Smooth muscle cell (in vitro differentiated cells): ENCODE measurements around the gene CABP4. TPM values are rescaled to one million over a fixed set of nuclear protein-coding genes. Genes with fewer than 3 reads are reported as not detected.

ENCODE experiments used
- DNase-seq: peaks from one replicate; lab custom pipeline; 2025; ENCODE audit not compliant: unreplicated experiment; lab: John Stamatoyannopoulos, UW
- H2AFZ ChIP-seq: fragments of 200-600 bp; sonication (generic); 2 replicates; pipeline ENCODE4 v1.6.0; 2016; ENCODE audit warnings: antibody characterized with exemption, low read depth, mild to moderate bottlenecking
- H3F3A ChIP-seq: fragments of 200-600 bp; sonication (generic); 2 replicates; pipeline ENCODE4 v1.6.0; 2017; ENCODE audit warnings: antibody characterized with exemption, low read depth
- H3K27ac ChIP-seq: fragments of 200-600 bp; sonication (generic); 2 replicates; pipeline ENCODE4 v1.5.1; 2016; ENCODE audit warnings: low read depth, mild to moderate bottlenecking
- H3K27me3 ChIP-seq: fragments of 200-600 bp; sonication (generic); 2 replicates; pipeline ENCODE4 v1.6.1; 2016; ENCODE audit warnings: low read depth, mild to moderate bottlenecking
- H3K36me3 ChIP-seq: fragments of 200-600 bp; sonication (generic); 2 replicates; pipeline ENCODE4 v1.5.1; 2016; ENCODE audit warnings: low read depth
- H3K4me1 ChIP-seq: fragments of 200-600 bp; sonication (generic); 2 replicates; pipeline ENCODE4 v1.5.1; 2016; ENCODE audit warnings: low read depth
- H3K4me2 ChIP-seq: fragments of 200-600 bp; sonication (generic); 2 replicates; pipeline ENCODE4 v1.6.0; 2016; ENCODE audit warnings: mild to moderate bottlenecking
- H3K4me3 ChIP-seq: fragments of 200-600 bp; sonication (generic); 2 replicates; pipeline ENCODE4 v1.5.1; 2016; ENCODE audit warnings: mild to moderate bottlenecking
- H3K79me2 ChIP-seq: fragments of 200-600 bp; sonication (generic); 2 replicates; pipeline ENCODE4 v1.6.0; 2016; ENCODE audit warnings: low read depth, mild to moderate bottlenecking
- H3K9ac ChIP-seq: fragments of 200-600 bp; sonication (generic); 2 replicates; pipeline ENCODE4 v1.6.0; 2016; ENCODE audit warnings: low read depth
- H3K9me3 ChIP-seq: fragments of 200-600 bp; sonication (generic); replicated peaks from 2 replicates; pipeline ENCODE4 v1.5.1; 2016; ENCODE audit warnings: low read depth
- H4K20me1 ChIP-seq: fragments of 200-600 bp; sonication (generic); 2 replicates; pipeline ENCODE4 v1.6.0; 2016; ENCODE audit warnings: low read depth
- CTCF ChIP-seq: fragments of 200-600 bp; sonication (generic); IDR thresholded peaks from 2 replicates; pipeline ENCODE4 v1.5.1; 2017; ENCODE audit warnings: borderline replicate concordance, mild to moderate bottlenecking, antibody characterized with exemption; ENCODE audit not compliant: insufficient read depth, poor library complexity, severe bottlenecking
- WGBS: methylation state at CpG from one replicate; pipeline ENCODE4 v1.1.7; 2016; ENCODE audit warnings: low lambda C conversion rate; 5-methylcytosine and 5-hydroxymethylcytosine counted together
- polyA plus RNA-seq: library from polyadenylated mRNA; unstranded; fragments of >200 nt; fragmentation: Nextera tagmentation; extraction: Ambion mirVana; gene quantifications from 2 replicates; pipeline ENCODE4 v1.2.1, GENCODE V29; 2016
- total RNA-seq: library from RNA; depleted of rRNA; stranded (reverse); fragments of >200 nt; gene quantifications from 2 replicates; pipeline ENCODE4 v1.2.3, GENCODE V29; 2014

CABP4 gene
- total and polyA plus RNA-seq, 2 experiments from 2014 or later, result not detected

GRCh38 chr11:67496113-67496512, 41.0 kb downstream of the CABP4 start:
- H3K9ac ChIP-seq, result no peak overlapping the region
- no peak overlapping the region for H3K27ac ChIP-seq
- no peak overlapping the region for H3K4me3 ChIP-seq
- H4K20me1 ChIP-seq, result no peaks in the 10 kb centered on the region
- H3K4me2 ChIP-seq, result no peak overlapping the region
- H3K36me3 ChIP-seq, result no peaks in the 10 kb centered on the region
- no peak overlapping the region for H2AFZ ChIP-seq
- no peaks in the 10 kb centered on the region for H3K79me2 ChIP-seq
- no peak for TF ChIP-seq CTCF
- no peaks in the 10 kb centered on the region for H3K27me3 ChIP-seq
- H3F3A ChIP-seq, result no peaks in the 10 kb centered on the region
- 98% methylated on average over 12 of the region's 12 CpGs for WGBS
- no peaks in the 10 kb centered on the region for H3K4me1 ChIP-seq
- DNase-seq, result no peak
- no peaks in the 10 kb centered on the region for H3K9me3 ChIP-seq

- Histone ChIP-seq H3K4me2 (no peak overlapping the region), H3K36me3 (no peaks in the 10 kb centered on the region), H4K20me1 (peaks cover 5% of the 10 kb centered on the region), H3K9me3 (no peaks in the 10 kb centered on the region), H3K27ac (no peak overlapping the region), H3F3A (no peaks in the 10 kb centered on the region), H2AFZ (no peak overlapping the region), H3K4me1 (no peaks in the 10 kb centered on the region), H3K27me3 (no peaks in the 10 kb centered on the region), H3K4me3 (no peak overlapping the region), H3K9ac (no peak overlapping the region), H3K79me2 (peaks cover 2% of the 10 kb centered on the region)
- DNase-seq, result no peak
- 97% methylated on average over 21 of the region's 21 CpGs for WGBS
- TF ChIP-seq CTCF, result no peak
These were observed 42.6 kb downstream of the CABP4 start for GRCh38 chr11:67497656-67498291.

- H3K4me1 ChIP-seq, result peaks cover 6% of the 10 kb centered on the region
- TF ChIP-seq CTCF, result no peak
- H3K27ac ChIP-seq, result no peak overlapping the region
- peaks cover 8% of the 10 kb centered on the region for H3K79me2 ChIP-seq
- no peaks in the 10 kb centered on the region for H3K9me3 ChIP-seq
- H4K20me1 ChIP-seq, result peaks cover 13% of the 10 kb centered on the region
- WGBS, result 96% methylated on average over 21 of the region's 21 CpGs
- no peak overlapping the region for H3K4me3 ChIP-seq
- no peak for DNase-seq
- no peak overlapping the region for H3K9ac ChIP-seq
- H3K4me2 ChIP-seq, result no peak overlapping the region
- no peaks in the 10 kb centered on the region for H3K27me3 ChIP-seq
- no peaks in the 10 kb centered on the region for H3F3A ChIP-seq
- H3K36me3 ChIP-seq, result no peaks in the 10 kb centered on the region
- no peak overlapping the region for H2AFZ ChIP-seq
These were observed 43.4 kb downstream of the CABP4 start for GRCh38 chr11:67498544-67498972.
